HG03432 (cell line): ENCODE results near the gene SORCS2.

Experiments
- ATAC-seq: cut with Tn5 transposase; IDR thresholded peaks from one replicate; pipeline ENCODE4 v1.9.1; 2021; ENCODE audit warnings: mild to moderate bottlenecking, moderate library complexity; ENCODE audit not compliant: unreplicated experiment

SORCS2 gene

GRCh38 chr4:7487502-7487901 lies 295.2 kb downstream of the SORCS2 start:
- ATAC-seq, result no peak

- no peak for ATAC-seq
Observed at GRCh38 chr4:7487998-7488671, 295.8 kb downstream of the SORCS2 start.

DNA sequence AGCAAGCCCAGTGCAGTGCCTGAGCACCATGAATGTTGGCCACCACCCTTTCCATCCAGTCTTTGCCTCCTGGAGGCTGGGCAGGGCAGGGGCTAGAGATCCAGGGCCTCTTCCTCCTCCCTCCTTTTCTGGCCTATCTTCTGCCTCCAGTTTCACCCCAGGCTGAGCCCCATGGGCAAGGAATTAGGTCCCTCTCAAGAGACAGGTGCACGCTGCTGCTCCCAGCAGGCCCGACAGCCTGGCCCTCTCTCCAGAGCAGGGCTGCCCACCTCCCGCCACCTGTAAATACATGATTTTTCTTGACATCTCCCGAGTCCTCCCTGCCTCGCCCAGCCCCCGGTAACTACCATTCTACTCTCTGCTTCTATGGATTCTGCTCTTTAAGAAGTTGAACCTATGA lies 299.6 kb downstream of the SORCS2 start:
- ATAC-seq, result no peak

- ATAC-seq, result no peak
Observed at GRCh38 chr4:7498446-7499200, 306.3 kb downstream of the SORCS2 start.

DNA sequence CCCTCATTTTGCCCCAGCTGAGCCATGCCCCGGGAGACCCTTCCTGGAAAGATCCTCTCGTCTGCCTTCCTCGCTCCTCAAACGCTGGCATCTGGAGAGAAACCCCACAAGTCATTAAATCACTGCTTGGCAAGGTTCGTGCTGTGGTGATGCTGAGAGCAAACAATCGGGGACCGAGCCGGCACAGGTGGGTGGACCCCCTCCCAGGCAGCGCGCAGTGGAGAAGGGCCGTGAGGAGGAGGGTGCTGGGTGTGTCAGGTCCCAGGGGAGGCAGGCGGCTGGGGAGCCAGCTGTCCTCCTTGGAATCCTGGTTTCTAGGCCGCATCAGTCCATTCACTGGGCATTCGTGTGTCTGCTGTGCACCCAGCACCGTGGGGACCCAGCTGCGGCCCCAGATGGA lies 307.3 kb downstream of the SORCS2 start:
- ATAC-seq, result no peak

DNA sequence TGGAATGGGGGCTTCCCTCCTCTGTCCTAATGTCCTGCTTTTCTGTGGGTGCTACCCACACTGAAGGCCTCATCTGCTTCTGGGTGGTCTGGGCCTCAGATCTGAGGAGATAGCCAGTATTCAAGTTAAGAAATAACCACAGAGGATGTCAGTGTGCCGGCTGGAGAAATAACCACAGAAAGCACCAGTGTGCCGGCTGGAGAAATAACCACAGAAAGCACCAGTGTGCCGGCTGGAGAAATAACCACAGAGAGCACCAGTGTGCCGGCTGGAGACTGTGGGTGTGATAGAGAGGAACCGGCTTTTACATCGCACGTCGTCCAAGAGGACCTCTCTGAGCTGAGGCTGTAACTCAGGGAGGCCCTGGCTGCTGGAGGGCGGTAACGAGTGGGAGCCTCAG lies 308.1 kb downstream of the SORCS2 start:
- ATAC-seq, result no peak

GRCh38 chr4:7501314-7501713 lies 309.0 kb downstream of the SORCS2 start:
- no peak for ATAC-seq

DNA sequence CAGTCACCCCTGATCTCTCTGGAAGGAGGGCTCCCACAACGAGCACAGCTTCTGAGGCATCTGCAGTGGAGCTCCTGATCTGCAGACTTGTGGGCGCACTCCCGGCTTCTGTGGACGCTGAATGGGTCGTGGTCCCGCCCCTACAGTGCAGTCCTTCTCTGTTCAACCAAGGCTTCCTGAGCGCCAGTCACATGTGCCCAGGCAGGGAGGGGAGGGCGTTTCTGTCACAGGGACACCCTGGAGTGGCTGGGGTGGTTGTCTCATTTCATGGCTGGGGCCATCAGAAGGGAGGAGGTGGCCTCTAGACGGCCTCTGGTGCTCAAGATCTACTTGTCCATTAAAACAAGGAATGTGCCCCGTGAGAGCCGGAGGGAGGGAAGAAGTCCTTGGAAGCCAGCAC lies 309.5 kb downstream of the SORCS2 start:
- no peak for ATAC-seq

DNA sequence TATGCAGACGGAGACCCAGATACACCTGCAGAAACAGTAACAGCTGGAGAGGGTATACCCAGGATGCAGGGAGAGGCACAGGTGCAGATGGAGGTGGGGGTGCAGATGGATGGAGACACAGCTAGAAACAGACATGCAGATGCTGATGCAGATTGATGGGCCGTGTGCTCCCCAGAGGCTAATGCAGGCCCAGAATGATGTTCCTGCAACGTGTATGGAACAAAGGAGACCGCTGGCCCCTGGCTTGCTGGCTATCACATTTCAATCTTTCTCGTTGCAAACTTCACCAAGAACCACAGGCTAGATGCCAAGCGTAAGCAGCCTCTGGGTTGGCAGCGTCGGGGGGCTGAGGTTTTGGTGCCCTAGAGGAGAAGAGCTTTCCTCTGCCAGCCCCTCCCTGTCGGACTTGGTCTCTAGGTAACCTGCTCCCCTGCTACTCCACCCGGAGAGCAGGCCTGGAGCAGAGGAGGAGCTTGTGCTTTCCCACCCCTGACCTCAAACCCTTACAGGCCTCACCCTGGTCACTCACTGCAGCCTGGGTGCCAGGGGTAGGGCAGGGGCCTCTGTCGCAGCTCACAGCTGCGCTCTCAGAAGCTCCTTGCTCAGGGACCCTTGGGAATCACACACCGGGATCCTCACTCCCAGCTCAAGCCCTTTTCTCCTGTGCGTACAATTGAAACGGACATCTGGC lies 311.4 kb downstream of the SORCS2 start:
- ATAC-seq, result no peak

DNA sequence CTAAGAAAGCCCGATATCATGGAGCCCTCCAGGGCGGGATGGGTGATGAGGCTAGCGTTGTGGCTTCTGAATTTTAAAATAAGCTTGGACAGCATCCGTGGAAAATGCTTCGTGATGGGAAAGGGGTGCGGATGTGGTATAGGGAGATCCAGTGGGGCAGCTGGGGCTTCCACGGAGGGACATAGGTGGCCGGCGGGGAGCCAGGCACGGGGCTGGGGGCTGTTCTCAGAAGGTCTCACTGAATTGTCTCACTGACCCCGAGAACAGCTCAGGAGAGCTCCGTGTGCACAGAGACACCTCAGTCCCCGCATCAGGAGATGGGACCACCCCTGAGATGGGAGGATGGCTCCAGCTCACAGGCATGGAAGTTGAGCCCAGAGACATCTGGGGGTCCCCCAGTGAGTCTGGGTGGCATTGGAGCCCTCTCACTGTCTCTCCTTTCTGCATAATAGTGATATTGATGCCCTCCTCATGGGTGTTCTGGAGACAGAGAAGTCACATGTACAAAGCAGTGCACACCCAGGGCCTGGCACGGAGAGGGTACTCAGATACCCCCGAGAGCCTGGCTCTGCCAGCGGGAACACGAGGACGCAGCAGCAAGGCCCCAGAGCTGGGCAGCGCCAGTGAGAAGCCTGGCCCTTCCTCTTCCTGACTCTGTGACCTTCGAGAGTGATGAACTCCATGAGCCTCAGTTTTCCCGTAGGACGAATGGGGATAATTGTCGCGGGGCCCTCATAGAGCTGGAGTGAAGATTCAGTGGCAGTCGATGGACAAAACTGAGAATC lies 313.0 kb downstream of the SORCS2 start:
- no peak for ATAC-seq

DNA sequence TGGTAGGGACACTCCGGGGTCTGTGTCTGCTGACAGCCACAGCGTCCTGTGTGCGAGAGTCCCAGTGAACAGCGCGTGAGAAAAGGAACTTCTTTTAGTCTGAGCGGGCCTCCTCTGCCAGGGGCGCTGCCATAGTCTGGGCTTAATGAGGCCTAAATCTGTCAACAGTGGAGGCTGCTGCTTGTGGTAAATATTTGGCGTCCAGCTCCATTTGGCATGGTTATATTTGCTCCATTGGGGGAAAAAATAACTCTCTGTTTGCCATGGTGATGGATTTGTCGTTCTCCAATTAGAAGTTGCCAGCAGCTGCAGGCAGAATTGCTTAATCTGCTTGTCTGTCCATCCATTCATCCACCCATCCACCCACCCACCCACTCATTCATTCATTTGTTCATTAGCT lies 313.8 kb downstream of the SORCS2 start:
- no peak for ATAC-seq

- ATAC-seq, result no peak
Observed at GRCh38 chr4:7506572-7506971, 314.2 kb downstream of the SORCS2 start.

DNA sequence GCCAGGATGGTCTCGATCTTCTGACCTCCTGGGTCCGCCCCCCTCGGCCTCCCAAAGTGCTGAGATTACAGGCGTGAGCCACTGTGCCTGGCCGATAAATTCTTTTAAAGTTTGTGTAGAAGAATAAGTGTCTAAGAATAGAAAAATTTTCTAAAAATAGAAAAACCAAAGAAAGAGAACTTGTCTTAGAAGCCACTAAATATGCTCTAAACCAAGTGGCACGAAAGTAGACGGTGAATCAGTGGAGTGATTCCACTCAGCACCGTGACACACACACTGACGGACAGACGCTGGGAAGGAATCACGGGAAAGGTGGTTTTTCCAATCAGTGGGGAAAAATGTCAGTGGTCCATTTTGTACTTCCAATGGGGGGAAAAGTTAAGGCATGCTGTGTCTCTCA lies 315.0 kb downstream of the SORCS2 start:
- no peak for ATAC-seq

- no peak for ATAC-seq
Observed at GRCh38 chr4:7510066-7510465, 317.7 kb downstream of the SORCS2 start.

DNA sequence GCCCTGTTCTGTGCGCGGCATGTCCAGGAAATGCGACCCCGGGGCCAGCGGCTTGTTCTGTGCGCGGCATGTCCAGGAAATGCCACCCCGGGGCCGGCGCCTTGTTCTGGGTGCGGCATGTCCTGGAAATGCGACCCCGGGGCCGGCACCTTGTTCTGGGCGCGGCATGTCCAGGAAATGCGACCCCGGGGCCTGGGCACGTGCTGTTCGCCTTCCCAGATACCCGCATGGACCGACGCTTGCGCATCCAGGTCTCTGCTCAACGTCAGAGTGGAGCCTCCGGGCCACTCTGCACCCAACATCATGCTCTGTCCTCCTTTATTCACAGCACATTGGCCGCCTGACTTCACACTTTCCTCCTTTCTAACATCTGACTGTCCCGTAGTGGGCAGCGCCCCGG lies 318.2 kb downstream of the SORCS2 start:
- ATAC-seq, result no peak

DNA sequence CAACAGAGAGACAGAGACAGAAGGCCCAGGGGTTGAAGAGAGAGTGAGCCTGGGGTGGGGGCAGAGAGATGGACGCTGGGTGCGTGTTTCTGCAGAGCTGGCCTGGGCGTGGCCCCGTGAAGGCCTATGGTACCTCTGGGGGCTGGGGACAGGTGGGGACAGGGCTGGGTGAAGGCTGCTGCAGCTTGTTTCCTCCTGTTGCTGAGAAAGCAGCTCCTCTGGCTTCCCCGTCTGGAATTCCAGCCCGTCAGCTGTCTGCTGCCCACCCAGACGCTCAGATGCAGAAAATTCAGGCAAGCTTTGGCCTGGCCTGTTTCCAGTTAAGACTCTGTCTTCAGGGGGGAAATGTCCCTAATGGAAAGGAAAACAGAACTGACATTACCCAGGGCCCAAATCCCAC lies 319.2 kb downstream of the SORCS2 start:
- ATAC-seq, result no peak

DNA sequence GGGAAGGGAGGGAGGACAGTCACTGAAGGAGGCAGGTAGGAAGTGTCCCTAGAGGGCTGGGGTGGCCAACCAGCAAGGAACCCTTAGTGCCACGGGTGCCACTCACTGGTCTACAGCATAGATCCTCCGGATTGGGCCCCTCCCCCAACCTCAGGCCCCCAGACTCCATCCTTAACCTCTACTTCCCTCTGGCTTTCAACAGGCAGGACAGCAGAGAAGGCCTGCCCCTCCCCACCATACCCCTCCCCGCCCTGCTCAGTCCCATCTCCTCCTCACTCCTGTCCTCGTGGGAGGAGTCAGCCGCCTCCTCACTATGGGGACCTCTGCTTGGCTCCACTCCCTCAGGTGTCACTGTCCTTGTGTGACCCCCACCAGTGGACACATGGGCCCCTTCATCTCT lies 320.1 kb downstream of the SORCS2 start:
- no peak for ATAC-seq

- ATAC-seq, result no peak
Observed at GRCh38 chr4:7512946-7513345, 320.6 kb downstream of the SORCS2 start.

DNA sequence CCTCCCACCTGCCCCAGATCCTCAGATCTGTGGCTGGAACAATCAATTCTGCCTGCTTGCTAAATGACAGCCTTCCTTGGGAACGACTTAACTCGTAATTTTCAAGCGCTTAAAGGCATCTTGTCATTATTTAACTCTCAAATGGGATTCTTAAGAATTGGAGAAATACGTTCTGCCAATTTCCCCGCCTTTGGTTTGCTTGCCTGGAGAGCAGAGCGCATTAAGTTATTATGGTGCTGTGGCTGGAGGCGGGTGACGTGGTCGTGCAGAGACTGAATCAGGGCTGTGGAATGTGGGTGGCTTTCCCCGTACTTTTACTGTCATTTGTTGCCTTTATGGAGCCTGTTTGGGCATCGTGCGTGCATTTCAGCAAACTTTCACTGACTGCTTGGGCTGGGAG lies 321.3 kb downstream of the SORCS2 start:
- no peak for ATAC-seq

GRCh38 chr4:7514281-7514680 lies 321.9 kb downstream of the SORCS2 start:
- no peak for ATAC-seq

GRCh38 chr4:7514789-7515188 lies 322.5 kb downstream of the SORCS2 start:
- ATAC-seq, result no peak
